Osteoblast (primary cell): ENCODE results near the gene PLCB4. TPM values are rescaled to one million over a fixed set of nuclear protein-coding genes. Genes with fewer than 3 reads are reported as not detected.

Experiments used
- DNase-seq: peaks from one replicate; pipeline ENCODE4 v3.0.0; 2011; ENCODE audit warnings: low spot score, mixed read lengths; ENCODE audit not compliant: insufficient read length; ENCODE audit errors: missing footprints
- H2AFZ ChIP-seq: 2 replicates; pipeline ENCODE4 v1.6.0; 2011; ENCODE audit warnings: mild to moderate bottlenecking, low read length
- H3K27ac ChIP-seq: 2 replicates; pipeline ENCODE4 v1.5.1; 2011; ENCODE audit warnings: mild to moderate bottlenecking, low read depth, low read length, moderate library complexity
- H3K27me3 ChIP-seq: 2 replicates; pipeline ENCODE4 v1.6.0; 2012; ENCODE audit warnings: mild to moderate bottlenecking, control low read depth, inconsistent platforms, low read length, moderate library complexity; ENCODE audit not compliant: insufficient read depth
- H3K36me3 ChIP-seq: 2 replicates; pipeline ENCODE4 v1.5.1; 2011; ENCODE audit warnings: mild to moderate bottlenecking, low read length, control low read depth, moderate library complexity; ENCODE audit not compliant: insufficient read depth
- H3K4me1 ChIP-seq: 2 replicates; pipeline ENCODE4 v1.5.1; 2011; ENCODE audit warnings: mild to moderate bottlenecking, low read length, control low read depth, moderate library complexity; ENCODE audit not compliant: insufficient read depth
- H3K4me2 ChIP-seq: 2 replicates; pipeline ENCODE4 v1.6.0; 2011; ENCODE audit warnings: mild to moderate bottlenecking, low read length; ENCODE audit not compliant: insufficient read depth
- H3K4me3 ChIP-seq: fragments of 200-600 bp; sonication (generic); 3 replicates; pipeline ENCODE4 v1.5.1; 2012; ENCODE audit warnings: mild to moderate bottlenecking, low read length, inconsistent platforms; ENCODE audit not compliant: insufficient read depth
- H3K79me2 ChIP-seq: 2 replicates; pipeline ENCODE4 v1.6.0; 2012; ENCODE audit warnings: mild to moderate bottlenecking, low read length, control low read depth, inconsistent platforms; ENCODE audit not compliant: insufficient read depth
- H3K9me3 ChIP-seq: 2 replicates; pipeline ENCODE4 v1.5.1; 2011; ENCODE audit warnings: low read depth, low read length, control low read depth
- H4K20me1 ChIP-seq: 2 replicates; pipeline ENCODE4 v1.6.0; 2012; ENCODE audit warnings: mild to moderate bottlenecking, low read length, control low read depth; ENCODE audit not compliant: insufficient read depth
- total RNA-seq: library from RNA; depleted of rRNA; stranded (reverse); fragments of >200 nt; gene quantifications from 2 replicates; pipeline ENCODE4 v1.2.3, GENCODE V29; 2012
- TF ChIP-seq, protein P1 (sequence below): IDR thresholded peaks from 2 replicates; pipeline ENCODE4 v1.5.1; 2011; ENCODE audit warnings: mild to moderate bottlenecking, low read depth, low read length, moderate library complexity; ENCODE audit errors: extremely low read depth

Gene PLCB4
- total RNA-seq, 1 donor, result 13.0 TPM

DNA sequence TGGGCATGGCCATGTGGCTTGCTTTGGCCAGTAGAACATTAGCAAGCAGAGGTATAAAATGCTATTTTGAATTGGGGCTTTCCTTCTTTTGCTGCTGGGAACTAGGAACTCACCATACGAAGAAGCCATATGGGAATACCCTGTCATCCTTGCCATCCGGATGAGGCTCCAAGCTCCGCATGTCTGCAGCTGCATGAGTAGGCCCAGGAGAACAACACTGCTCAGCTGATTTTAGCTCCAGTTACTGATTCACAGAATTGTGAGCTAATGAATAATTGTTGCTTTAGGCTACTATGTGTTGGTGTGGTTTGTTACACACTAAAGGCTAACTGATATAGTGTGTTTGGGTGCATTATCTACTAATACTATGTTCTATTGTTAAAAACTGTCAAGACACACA lies 2.7 kb upstream of the PLCB4 start:
- peak; percentile 78 for DNase-seq
- H2AFZ ChIP-seq, result no peak overlapping the region

GRCh38 chr20:9068233-9068801 lies 570 bp upstream of the PLCB4 start:
- H4K20me1 ChIP-seq, result no peaks in the 10 kb centered on the region
- DNase-seq, result peak; percentile 92

More for the DNA sequence above, 2.7 kb upstream of the PLCB4 start:
- Histone ChIP-seq H3K36me3 (no peaks in the 10 kb centered on the region), H3K27me3 (no peaks in the 10 kb centered on the region), H3K27ac (peak overlapping the region; percentile 54), H3K9me3 (no peaks in the 10 kb centered on the region), H3K4me2 (no peak overlapping the region), H4K20me1 (no peaks in the 10 kb centered on the region), H3K4me3 (no peak overlapping the region), H3K4me1 (peaks cover 29% of the 10 kb centered on the region), H3K79me2 (peaks cover 23% of the 10 kb centered on the region)
- TF ChIP-seq, protein P1, sequence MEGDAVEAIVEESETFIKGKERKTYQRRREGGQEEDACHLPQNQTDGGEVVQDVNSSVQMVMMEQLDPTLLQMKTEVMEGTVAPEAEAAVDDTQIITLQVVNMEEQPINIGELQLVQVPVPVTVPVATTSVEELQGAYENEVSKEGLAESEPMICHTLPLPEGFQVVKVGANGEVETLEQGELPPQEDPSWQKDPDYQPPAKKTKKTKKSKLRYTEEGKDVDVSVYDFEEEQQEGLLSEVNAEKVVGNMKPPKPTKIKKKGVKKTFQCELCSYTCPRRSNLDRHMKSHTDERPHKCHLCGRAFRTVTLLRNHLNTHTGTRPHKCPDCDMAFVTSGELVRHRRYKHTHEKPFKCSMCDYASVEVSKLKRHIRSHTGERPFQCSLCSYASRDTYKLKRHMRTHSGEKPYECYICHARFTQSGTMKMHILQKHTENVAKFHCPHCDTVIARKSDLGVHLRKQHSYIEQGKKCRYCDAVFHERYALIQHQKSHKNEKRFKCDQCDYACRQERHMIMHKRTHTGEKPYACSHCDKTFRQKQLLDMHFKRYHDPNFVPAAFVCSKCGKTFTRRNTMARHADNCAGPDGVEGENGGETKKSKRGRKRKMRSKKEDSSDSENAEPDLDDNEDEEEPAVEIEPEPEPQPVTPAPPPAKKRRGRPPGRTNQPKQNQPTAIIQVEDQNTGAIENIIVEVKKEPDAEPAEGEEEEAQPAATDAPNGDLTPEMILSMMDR, result no peak

GRCh38 chr20:9070304-9070703 lies 1.4 kb downstream of the PLCB4 start:
- Histone ChIP-seq H3K27ac (no peak overlapping the region), H3K27me3 (no peaks in the 10 kb centered on the region), H3K79me2 (peaks cover 62% of the 10 kb centered on the region), H3K4me2 (peak overlapping the region; percentile 82), H3K4me3 (peak overlapping the region; percentile 78), H3K4me1 (peaks cover 47% of the 10 kb centered on the region), H3K36me3 (no peaks in the 10 kb centered on the region), H2AFZ (no peak overlapping the region), H3K9me3 (no peaks in the 10 kb centered on the region), H4K20me1 (peaks cover 4% of the 10 kb centered on the region)
- TF ChIP-seq, protein P1, result no peak
- DNase-seq, result no peak

More at GRCh38 chr20:9068233-9068801, 570 bp upstream of the PLCB4 start:
- TF ChIP-seq, protein P1, result no peak
- Histone ChIP-seq H3K4me2 (peak overlapping the region; percentile 89), H3K9me3 (no peaks in the 10 kb centered on the region), H3K36me3 (no peaks in the 10 kb centered on the region), H3K4me1 (peaks cover 47% of the 10 kb centered on the region), H3K27me3 (no peaks in the 10 kb centered on the region), H3K79me2 (peaks cover 43% of the 10 kb centered on the region), H2AFZ (peak overlapping the region; percentile 97), H3K27ac (peak overlapping the region; percentile 54), H3K4me3 (peak overlapping the region; percentile 78)

GRCh38 chr20:9071976-9072726 lies 3.3 kb downstream of the PLCB4 start:
- Histone ChIP-seq H3K27ac (peak overlapping the region; percentile 1), H3K4me2 (peak overlapping the region; percentile 82), H3K27me3 (no peaks in the 10 kb centered on the region), H3K79me2 (peaks cover 79% of the 10 kb centered on the region), H3K36me3 (no peaks in the 10 kb centered on the region), H3K9me3 (no peaks in the 10 kb centered on the region), H3K4me3 (peak overlapping the region; percentile 38), H4K20me1 (peaks cover 9% of the 10 kb centered on the region), H2AFZ (no peak overlapping the region), H3K4me1 (peaks cover 36% of the 10 kb centered on the region)
- DNase-seq, result peak; percentile 81
- TF ChIP-seq, protein P1, result no peak
